Stimulated activated naive CD8-positive, alpha-beta T cell treated with anti-CD3 and anti-CD28 coated beads, Interleukin-15, Interleukin-2, amounts not matched to agents 100 U/mL and 50 U/mL, for 24 hours (primary cell): ENCODE data around the gene SPP1.
A peak's percentile ranks its signal among the peaks of the same experiment; 100 is the strongest.
"Not testable (repeated sequence)": the region's sequence is repeated elsewhere in the genome, so short reads cannot be mapped to it uniquely, and the experiment has no call there.

ENCODE experiments used
- ATAC-seq: fragments of 150-1000 bp; cut with Tn5 transposase; one replicate; pipeline ENCODE4 v1.10.0; 2021
- DNase-seq: peaks from one replicate; pipeline ENCODE4 v3.0.0; 2021

Gene SPP1

GRCh38 chr4:87986508-87986907 is 11.0 kb downstream of the SPP1 start:
- no peak for DNase-seq
- no peak for ATAC-seq

DNA sequence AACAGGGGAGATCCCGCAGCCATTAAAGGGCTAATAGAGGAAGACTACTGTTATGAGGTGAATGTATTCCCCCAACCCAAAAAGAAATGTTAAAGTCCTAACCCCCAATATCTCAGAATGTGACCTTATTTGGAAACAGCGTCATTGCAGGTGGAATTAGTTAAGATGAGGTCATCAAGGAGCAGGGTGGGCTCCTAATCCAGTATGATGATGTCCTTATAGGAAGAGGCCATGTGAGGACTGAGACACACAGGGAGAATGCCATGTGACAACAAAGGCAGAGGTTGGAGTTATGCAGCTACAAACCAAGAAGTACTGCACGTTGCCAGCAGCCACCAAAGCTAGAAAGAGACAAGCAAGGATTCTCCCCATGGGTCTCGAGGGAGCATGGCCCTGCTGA is 14.3 kb downstream of the SPP1 start:
- DNase-seq (no peak), ATAC-seq (no peak)

DNA sequence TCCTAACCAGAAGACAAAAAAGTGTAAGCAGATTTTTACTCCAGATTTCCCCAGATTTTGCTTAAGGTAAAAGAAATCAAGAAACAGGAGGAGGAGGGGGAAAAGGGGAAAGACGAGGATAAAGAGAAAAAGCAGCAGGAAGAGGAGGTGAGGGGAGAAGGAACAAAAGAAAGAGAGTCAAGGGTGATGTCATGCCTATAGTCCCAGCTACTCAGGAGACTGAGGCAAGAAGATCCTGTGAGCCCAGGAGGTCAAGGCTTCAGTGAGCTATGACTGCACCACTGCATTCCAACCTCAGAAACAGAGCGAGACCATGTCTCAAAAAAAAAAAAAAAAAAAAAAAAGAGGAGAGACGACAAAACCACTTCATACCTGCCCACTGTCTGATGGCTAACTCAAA is 19.9 kb downstream of the SPP1 start:
- DNase-seq (no peak), ATAC-seq (no peak)

GRCh38 chr4:87999191-87999691 is 23.7 kb downstream of the SPP1 start:
- ATAC-seq, DNase-seq: not testable (repeated sequence)

- no peak for ATAC-seq
- DNase-seq = no peak
These were observed 26.4 kb downstream of the SPP1 start for GRCh38 chr4:88001871-88002270.

- ATAC-seq (no peak), DNase-seq (no peak)
These were observed 27.3 kb downstream of the SPP1 start for GRCh38 chr4:88002786-88003185.

DNA sequence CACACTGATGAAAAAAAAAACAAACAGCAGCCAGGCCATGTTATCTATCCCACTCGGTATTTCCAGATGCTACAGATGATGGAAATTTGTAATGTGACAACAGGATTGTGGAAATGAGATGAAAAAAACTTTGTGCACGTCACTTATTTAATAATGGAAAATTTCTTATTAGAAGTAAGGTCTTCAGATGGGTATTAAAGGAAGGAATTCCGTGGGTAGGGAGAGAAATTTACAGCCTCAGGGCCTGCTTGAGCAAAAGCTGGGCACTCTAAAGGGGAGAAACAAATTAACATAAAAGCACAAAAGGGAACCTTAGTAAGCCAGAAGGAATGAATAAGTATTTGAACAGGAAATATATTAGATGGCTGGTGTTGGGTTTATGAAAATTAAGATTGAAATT is 27.7 kb downstream of the SPP1 start:
- ATAC-seq = no peak
- no peak for DNase-seq

- ATAC-seq (no peak), DNase-seq (no peak)
These were observed 29.6 kb downstream of the SPP1 start for GRCh38 chr4:88005076-88005475.

DNA sequence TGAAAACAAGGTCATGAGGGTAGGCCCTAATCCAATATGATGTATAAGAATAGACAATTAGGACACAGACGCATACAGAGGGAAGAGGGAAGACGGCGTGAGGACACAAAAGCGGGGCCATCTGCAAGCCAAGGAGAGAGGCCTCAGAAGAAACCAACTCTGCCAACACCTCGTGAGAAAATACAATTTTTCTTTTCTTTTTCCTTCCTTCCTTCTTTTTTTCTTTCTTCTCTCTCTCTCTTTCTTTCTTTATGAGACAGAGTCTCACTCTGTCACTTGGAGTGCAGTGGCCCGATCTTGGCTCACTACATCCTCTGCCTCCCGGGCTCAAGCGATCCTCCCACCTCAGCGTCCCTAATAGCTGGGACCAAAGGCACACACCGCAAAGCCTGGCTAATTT is 30.4 kb downstream of the SPP1 start:
- DNase-seq = no peak
- ATAC-seq = no peak

GRCh38 chr4:88006956-88007303 is 31.4 kb downstream of the SPP1 start:
- ATAC-seq = no peak

DNA sequence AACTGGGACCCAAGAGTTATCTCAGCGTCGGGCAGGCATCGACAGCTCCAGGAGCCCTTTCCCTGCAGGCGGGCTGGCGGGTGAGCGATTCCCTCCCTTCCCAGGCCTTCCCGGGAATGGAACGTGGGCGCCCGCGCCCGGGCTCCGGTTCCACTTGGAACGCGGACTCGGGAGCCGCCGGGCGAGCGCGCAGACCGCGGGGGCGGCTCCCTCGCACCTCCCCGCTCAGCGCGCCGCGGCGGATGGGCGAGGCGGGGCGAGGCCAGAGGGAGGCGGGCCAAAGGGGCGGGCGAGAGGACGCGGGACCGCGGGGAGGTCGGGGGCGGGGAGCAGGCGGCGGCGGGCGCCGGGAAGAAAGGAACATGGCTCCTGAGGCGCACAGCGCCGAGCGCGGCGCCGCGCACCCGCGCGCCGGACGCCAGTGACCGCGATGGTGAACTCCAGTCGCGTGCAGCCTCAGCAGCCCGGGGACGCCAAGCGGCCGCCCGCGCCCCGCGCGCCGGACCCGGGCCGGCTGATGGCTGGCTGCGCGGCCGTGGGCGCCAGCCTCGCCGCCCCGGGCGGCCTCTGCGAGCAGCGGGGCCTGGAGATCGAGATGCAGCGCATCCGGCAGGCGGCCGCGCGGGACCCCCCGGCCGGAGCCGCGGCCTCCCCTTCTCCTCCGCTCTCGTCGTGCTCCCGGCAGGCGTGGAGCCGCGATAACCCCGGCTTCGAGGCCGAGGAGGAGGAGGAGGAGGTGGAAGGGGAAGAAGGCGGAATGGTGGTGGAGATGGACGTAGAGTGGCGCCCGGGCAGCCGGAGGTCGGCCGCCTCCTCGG is 32.0 kb downstream of the SPP1 start, which contains the start of gene PKD2:
Gene PKD2 (plus strand): TSS at position 332 of the 818 bp plus-strand sequence. CDS start 99 bp downstream, at position 431.
- DNase-seq (peak; percentile 84), ATAC-seq (peak; percentile 94)

More at GRCh38 chr4:88006956-88007303, 31.4 kb downstream of the SPP1 start:
- no peak for DNase-seq

GRCh38 chr4:88008122-88008742 is 32.7 kb downstream of the SPP1 start:
- DNase-seq (peak; percentile 35), ATAC-seq (peak; percentile 25)

DNA sequence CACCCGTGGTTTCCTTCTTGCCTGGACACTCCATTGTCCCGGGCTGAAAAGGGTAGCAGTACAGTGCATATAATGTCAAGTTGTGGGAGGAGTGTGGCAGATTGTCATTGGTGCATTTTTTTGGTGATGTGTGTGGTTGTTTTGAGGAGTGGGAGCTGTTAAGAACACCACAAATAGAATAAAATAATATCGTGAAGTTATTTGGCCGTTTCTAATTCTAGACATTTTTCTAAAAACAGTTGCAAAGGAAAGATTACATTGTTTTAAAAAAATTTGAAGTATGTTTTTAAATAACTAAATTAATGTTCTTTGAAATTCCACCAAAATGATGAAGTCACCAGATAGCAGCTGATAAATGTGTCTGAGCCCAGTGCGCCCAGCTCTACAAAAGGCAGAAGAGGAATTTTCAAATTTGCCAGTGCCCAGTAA is 33.2 kb downstream of the SPP1 start:
- DNase-seq (no peak), ATAC-seq (no peak)

GRCh38 chr4:88009871-88010270 is 34.4 kb downstream of the SPP1 start:
- ATAC-seq = no peak
- DNase-seq = no peak

GRCh38 chr4:88010966-88011365 is 35.5 kb downstream of the SPP1 start:
- DNase-seq (no peak), ATAC-seq (no peak)

DNA sequence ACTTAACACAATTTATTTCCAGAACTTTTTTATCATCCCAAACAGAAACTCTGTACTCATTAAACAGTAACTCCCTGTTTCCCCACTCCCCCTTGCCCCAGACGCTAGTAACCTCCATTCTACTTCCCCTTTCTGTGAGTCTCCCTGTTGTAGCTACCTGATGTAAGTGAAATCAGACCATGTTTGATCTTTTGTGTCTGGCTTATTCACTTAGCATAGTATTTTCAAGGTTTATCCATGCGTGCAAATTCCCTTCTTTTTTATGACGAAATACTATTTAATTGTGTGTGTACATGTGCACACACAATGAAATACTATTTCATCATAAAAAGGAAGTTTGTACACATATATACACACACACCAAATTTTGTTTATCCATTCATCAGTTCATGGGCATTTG is 37.1 kb downstream of the SPP1 start:
- DNase-seq = no peak
- ATAC-seq = no peak

DNA sequence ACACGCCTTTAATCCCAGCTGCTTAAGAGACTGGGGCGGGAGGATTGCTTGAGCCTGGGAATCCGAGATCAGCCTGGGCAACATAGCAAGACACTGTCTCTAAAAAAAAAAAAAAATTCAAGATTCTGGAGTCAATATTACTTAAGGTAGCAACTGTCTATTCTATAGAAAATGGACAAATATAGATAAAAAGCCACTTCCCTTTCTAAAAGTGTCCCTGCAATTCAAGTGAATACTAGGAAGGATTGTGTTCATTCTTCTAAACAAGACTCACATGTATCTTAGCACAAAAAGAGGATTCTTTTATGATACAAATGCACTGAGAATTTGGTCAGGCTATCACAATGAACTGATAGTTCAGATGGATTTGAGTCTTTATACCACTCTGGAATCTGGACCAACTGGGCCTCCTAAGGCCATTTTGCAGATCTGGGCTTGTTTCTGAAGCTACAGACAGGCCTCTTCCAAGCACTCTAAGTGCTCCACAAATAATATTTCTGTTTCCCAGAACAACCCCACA is 38.9 kb downstream of the SPP1 start:
- ATAC-seq = no peak
- no peak for DNase-seq

- DNase-seq (no peak), ATAC-seq (no peak)
These were observed 40.3 kb downstream of the SPP1 start for GRCh38 chr4:88015659-88016295.

DNA sequence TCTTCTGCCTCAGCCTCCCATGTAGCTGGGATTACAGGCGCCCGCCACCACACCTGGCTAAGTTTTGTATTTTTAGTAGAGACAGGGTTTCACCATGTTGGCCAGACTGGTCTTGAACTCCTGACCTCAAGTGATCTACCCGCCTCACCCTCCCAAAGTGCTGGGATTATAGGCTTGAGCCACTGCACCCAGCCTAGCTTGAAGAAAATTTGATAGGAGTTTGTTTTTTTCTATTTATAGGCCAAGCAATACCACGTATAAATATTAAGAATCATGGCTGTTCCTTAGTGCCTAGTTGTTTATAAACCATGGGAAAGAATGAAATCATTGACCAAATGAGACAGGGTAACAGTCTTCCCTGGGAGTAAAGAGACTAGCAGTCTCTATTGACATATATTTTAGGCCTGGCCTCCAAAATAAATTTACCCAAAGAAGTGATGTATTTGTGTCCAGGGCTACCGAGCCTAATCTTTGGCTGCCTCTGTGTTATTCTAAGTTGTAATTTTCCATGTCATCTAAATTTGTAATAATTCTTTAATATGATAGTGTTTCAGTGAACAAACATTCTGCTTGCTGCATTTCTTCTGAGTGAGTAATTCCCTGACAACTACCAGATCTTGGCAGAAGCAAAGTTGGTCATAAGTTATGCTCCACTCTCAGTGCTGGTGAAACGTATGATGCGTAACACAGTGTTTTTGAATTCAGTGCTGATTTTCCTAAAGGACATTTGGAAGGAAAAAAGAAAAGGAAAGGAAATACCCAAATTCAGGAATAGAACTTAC is 42.2 kb downstream of the SPP1 start:
- ATAC-seq (no peak), DNase-seq (no peak)

DNA sequence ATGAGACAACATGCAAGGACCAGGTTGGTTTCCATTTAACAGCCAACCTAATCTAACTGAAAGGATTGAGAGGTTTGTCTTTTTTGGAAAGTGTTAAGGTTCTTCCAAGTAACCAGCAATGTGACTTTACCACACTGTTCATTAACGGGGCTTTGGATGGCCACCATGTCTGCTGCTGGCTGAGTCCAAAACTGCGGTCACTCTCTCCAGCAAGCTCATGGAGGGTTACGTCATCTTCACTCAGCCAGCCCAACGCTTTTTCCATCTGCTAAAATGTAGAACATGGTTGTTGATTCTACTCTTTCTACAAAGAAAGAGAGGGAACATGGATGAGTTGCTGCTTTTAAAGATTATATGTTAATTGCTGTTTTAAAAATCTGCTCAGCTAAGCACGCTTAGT is 43.0 kb downstream of the SPP1 start:
- ATAC-seq = no peak
- DNase-seq = no peak

DNA sequence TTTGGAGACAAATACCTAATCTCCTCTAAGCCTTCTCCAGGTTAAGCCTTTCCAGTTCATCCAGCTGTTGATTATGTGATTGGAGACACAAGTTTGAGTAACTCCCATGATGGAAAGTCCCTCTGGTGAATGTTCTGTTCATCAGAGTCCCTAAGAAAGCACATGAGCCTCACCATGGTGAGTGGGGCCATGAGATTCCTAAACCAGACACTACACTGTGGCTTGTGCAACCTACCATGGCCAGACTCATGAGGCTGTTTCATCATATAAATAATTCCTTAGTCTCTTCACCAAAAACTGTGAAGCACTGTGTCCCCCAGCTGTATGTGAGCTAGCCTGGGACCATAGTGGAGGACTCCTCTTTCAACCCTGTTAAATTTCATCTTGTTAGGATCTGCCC is 46.3 kb downstream of the SPP1 start:
- ATAC-seq = no peak
- DNase-seq = no peak

DNA sequence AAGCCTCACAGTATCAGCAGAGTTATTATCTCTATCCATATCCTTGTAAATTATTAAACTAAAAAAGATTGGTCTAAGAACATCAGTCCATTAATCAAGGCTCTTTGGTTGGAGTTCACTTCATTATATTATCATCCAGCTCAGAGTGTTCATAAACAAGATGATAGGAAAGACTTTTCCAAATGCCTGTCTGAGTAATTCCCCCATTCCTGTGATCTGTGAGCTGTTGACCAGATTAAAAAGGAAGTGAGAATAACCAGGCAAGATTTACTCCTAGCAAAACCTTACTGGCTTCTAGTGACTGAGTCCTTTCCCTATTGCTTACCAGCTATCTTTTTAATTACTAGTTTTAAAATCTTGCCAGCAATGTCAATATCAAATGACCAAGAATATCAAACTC is 46.8 kb downstream of the SPP1 start:
- no peak for DNase-seq
- no peak for ATAC-seq
